ENCODE results near the gene CCNY. TPM values are rescaled to one million over a fixed set of nuclear protein-coding genes. Genes with fewer than 3 reads are reported as not detected.

Gene CCNY
- total and polyA plus RNA-seq, 12 donors: 26.0 to 99.4 (median 88.9) TPM

DNA sequence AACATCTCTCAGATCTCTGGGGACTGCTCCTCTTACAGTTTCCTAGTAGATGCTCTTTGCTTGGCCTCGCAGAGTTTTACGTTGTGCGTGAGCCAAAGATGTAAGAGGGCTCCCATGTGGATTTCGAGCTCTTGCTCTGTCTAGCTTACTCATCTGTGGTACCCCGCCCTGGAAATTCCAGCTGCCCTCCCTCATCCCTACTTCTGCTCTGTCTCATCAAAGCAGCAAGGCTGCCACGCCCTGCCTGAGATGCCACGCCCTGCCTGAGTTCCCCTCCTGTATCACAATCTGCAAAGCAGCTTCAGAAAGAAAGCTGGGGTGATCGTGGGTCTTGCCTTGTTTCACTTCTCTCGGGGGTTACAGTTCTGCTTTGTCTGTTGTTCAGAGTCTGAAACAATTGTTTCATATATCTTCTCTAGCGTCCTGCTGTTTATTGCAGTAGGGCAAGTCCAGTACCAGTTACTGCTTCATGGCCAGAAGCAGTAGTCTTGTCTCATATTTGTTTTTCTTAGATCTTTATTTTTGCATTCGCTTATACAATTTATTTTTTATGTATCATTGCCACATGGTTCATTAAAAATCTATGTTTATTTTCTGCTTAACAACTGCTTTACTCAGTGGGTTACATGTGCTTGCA lies 36.1 kb upstream of the CCNY start:
- H3K27me3 ChIP-seq: peaks cover 0 to 4% (median 0%) of the 10 kb centered on the region in 7 donors
- TF ChIP-seq CTCF (IDR thresholded peaks at IDR 0.05): no peak
- no peaks in the 10 kb centered on the region for H3K36me3 ChIP-seq
- H3K27ac ChIP-seq: no peak overlapping the region
- ATAC-seq (peak in 3 of 8 donors; percentile 25 to 63 (median 42)), DNase-seq (no peak)
- H3K4me1 ChIP-seq: peaks cover 0 to 7% (median 0%) of the 10 kb centered on the region in 9 donors
- intact Hi-C loops (cut with DNase I): loop anchor here in 1 of 10 donors (10.0 kb wide), 1 partner anchor 1415 kb away; no protein-coding TSS in a partner anchor
- peaks cover 0 to 8% (median 0%) of the 10 kb centered on the region in 11 donors for H3K9me3 ChIP-seq
- 60 to 70% methylated on average over 11 of the region's 11 CpGs for WGBS, 2 donors
- H3K4me3 ChIP-seq: no peak overlapping the region

GRCh38 chr10:35304649-35305048 lies 31.7 kb upstream of the CCNY start:
- TF ChIP-seq CTCF (IDR thresholded peaks at IDR 0.05): no peak
- no peak overlapping the region for H3K27ac ChIP-seq
- no peak for DNase-seq
- H3K9me3 ChIP-seq: no peaks in the 10 kb centered on the region
- peaks cover 0 to 4% (median 0%) of the 10 kb centered on the region in 7 donors for H3K27me3 ChIP-seq
- WGBS, 2 donors: 60 to 64% methylated on average over 2 of the region's 2 CpGs
- no peaks in the 10 kb centered on the region for H3K36me3 ChIP-seq
- no peak for ATAC-seq
- intact Hi-C loops (cut with DNase I): loop anchor here in 1 of 10 donors (10.0 kb wide), 1 partner anchor 1410 kb away; no protein-coding TSS in a partner anchor
- H3K4me1 ChIP-seq: peaks cover 0 to 7% (median 0%) of the 10 kb centered on the region in 9 donors
- H3K4me3 ChIP-seq: no peak overlapping the region

DNA sequence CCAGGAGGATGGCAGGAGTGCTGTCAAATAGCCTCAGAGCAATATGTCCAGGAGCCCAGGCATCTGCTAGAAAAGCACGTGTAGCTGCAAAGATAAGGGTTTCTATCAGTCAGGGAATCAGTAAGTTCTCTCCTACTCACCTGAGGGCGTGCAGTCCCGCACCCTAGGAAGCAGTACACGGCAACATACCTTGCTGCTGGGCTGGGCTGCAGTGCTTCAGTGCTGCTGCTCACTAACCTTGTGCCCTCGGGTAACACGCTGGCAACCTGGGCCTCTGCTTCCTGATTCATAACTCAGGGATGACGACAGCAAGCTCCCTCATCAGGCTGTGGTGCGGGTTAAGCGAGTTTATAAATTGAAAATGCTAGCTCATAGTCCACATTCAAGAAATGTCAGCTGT lies 29.5 kb upstream of the CCNY start:
- TF ChIP-seq CTCF (IDR thresholded peaks at IDR 0.05): no peak
- 66 to 69% methylated on average over 9 of the region's 9 CpGs for WGBS, 2 donors
- intact Hi-C loops (cut with DNase I): loop anchor here in 1 of 10 donors (10.0 kb wide), 1 partner anchor 1408 kb away; no protein-coding TSS in a partner anchor
- no peak overlapping the region for H3K27ac ChIP-seq
- H3K27me3 ChIP-seq: peaks cover 0 to 4% (median 0%) of the 10 kb centered on the region in 7 donors
- H3K9me3 ChIP-seq: no peaks in the 10 kb centered on the region
- ATAC-seq: no peak
- H3K4me1 ChIP-seq: no peaks in the 10 kb centered on the region
- H3K4me3 ChIP-seq: no peak overlapping the region
- no peak for DNase-seq
- H3K36me3 ChIP-seq: no peaks in the 10 kb centered on the region

- DNase-seq: no peak
- H3K9me3 ChIP-seq: no peaks in the 10 kb centered on the region
- H3K36me3 ChIP-seq: no peaks in the 10 kb centered on the region
- TF ChIP-seq CTCF (IDR thresholded peaks at IDR 0.05): no peak
- no peaks in the 10 kb centered on the region for H3K4me1 ChIP-seq
- WGBS, 2 donors: 82 to 87% methylated on average over 10 of the region's 10 CpGs
- no peak overlapping the region for H3K27ac ChIP-seq
- no peak overlapping the region for H3K4me3 ChIP-seq
- intact Hi-C loops (cut with DNase I): loop anchor here in 1 of 10 donors (10.0 kb wide), 1 partner anchor 1408 kb away; no protein-coding TSS in a partner anchor
- ATAC-seq: no peak
- peaks cover 0 to 4% (median 0%) of the 10 kb centered on the region in 7 donors for H3K27me3 ChIP-seq
Measured at GRCh38 chr10:35307297-35307696, 29.0 kb upstream of the CCNY start.
